Vagina (tissue), 2 donors: Measurements from ENCODE around the gene FBXO41.

Source experiments
- POLR2A ChIP-seq, 2 donors: fragments of 450-650 bp; IDR thresholded peaks; one replicate each; pipeline ENCODE4 v1.6.1; 2017; ENCODE audit warnings: antibody characterized with exemption in 2 of 2, mild to moderate bottlenecking in 2 of 2, moderate library complexity in 2 of 2
- TF ChIP-seq, protein P1 (sequence below), 3 experiments: fragments of 450-650 bp in 2 of 3; fragments of 200-600 bp in 1 of 3; sonication (generic) in 1 of 3; IDR thresholded peaks; one replicate each; pipeline ENCODE4 v1.5.1; 2017 to 2019; ENCODE audit warnings: antibody characterized with exemption in 3 of 3, mild to moderate bottlenecking in 2 of 3, moderate library complexity in 2 of 3

DNA sequence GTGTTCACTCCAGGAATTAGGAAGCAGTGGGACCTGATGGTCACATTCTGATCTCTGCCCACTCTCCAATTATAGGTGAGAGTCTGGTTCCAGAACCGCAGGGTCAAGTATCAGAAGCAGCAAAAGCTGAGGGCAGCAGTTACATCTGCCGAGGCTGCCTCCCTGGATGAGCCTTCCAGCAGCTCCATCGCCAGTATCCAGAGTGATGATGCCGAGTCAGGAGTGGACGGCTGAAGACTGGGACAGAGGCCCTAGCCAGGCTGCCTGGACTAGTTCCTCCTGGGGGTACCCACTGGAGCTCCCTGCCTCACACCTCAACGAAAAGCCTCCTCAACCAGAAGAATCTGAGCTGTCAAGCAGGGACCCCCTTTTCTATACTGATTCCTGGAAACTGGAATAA is 73.6 kb downstream of the FBXO41 start:
- TF ChIP-seq POLR2A (IDR thresholded peaks at IDR 0.05) = no peak
- TF ChIP-seq, protein P1, sequence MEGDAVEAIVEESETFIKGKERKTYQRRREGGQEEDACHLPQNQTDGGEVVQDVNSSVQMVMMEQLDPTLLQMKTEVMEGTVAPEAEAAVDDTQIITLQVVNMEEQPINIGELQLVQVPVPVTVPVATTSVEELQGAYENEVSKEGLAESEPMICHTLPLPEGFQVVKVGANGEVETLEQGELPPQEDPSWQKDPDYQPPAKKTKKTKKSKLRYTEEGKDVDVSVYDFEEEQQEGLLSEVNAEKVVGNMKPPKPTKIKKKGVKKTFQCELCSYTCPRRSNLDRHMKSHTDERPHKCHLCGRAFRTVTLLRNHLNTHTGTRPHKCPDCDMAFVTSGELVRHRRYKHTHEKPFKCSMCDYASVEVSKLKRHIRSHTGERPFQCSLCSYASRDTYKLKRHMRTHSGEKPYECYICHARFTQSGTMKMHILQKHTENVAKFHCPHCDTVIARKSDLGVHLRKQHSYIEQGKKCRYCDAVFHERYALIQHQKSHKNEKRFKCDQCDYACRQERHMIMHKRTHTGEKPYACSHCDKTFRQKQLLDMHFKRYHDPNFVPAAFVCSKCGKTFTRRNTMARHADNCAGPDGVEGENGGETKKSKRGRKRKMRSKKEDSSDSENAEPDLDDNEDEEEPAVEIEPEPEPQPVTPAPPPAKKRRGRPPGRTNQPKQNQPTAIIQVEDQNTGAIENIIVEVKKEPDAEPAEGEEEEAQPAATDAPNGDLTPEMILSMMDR (IDR thresholded peaks at IDR 0.05) = no peak
